AG20443 (cell line): ENCODE results near the gene FBXL16.

ENCODE experiments used
- DNase-seq: peaks from one replicate; pipeline ENCODE4 v3.0.0; 2012; ENCODE audit warnings: low spot score, mixed read lengths

FBXL16 gene

DNA sequence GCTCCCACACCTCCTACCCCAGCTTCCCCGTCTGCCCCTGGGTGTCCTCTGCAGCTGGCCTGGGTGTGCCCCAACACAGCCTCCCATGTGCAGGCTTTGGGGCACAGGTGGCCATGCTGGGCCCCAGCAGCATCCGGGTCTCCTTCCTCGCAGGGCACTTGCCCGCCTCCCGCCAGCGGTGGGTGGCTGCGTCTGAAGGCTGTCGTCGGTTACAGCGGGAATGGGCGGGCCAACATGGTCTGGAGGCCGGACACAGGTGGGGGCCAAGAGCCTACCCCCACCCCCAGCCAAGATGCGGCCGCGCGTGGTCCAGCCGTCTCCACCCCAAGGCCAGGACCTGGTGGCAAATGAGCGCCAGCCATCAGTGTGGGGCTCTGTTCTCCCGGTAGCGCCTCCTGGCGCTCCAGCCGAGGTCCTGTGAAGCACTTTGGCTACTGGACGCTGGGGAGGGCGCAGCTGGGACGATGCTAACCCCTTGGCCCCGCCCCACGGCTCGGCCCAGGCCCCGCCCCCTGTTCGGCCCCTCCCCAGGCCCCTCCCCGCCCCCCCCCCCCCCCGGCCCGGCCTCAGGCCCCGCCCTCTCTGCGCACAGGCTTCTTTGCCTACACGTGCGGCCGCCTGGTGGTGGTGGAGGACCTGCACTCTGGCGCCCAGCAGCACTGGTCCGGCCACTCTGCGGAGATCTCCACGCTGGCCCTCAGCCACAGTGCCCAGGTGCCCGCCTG, 45.0 kb downstream of the FBXL16 start:
- DNase-seq: peak; percentile 98

DNA sequence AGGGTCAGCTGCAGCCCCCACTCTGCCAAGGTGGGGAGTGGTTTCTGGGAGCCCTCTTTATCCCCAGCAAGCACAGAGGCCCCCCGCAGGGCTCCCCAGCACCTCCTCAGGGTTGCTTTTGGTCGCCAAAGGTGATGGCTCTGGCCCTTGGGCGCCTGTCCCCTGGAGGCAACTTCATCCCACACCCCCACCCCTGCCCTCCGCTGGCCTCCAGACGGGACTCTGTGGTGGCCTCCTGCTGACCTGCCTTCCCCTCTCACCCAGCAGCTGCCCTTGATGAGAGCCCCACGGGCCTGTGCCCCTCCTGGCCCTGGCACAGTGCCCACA, 45.5 kb downstream of the FBXL16 start:
- no peak for DNase-seq

DNA sequence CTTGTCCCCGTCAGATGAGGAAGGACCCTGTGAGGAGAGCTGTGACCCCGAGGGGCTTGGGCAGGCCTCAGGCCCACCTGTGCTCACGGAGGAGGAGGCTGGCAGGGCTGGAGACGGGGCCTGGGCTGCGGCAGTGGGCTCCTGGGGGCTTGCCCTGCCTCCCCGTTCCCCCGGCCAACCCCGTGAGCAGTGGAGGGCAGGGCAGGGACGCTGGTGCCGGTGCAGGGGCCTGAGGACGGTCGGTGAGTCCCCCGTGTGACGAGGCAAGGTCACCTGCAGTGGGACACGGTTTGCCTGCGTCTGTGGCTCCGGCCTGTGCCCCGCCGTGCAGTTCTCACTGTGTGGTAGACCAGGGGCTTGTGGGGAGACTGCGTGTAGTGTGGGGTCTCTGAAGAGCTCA, 46.0 kb downstream of the FBXL16 start:
- DNase-seq: no peak

DNA sequence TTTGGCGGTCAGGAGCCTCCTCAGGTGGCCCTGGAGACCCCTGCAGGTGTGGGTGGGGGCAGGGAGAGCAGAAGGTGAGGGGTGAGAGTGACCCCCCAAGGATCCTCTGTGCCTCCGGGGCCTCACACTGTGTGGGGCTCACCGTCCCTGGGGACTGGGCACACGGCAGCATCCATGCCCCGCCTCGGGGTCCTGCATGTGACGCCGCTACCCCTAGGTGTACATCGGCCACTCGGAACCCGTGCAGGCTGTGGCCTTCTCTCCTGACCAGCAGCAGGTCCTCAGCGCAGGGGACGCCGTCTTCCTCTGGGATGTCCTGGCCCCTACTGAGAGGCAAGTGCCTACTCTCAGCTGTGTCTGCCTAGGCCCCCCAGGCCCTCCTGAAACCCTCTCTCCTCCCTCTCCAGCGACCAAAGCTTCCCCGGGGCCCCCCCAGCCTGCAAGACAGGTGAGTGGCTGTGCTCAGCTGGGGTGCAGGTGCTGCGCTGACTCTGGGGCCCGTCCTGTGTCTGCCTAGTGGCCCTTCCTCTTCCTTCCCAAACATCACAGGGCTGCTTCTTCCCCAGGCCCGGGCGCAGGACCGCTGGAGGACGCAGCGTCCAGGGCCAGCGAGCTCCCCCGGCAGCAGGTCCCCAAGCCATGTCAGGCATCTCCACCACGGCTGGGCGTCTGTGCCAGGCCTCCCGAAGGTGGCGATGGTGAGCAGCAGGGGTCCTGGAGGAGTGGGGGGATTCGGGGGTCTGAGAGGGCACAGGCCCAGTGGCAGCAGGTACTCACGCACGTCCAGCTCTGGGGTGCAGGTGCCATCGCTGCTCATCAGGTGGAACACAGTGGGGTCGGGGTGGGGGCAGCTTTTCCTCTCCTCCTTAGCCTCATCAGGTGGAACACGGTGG, 46.7 kb downstream of the FBXL16 start:
- no peak for DNase-seq

DNA sequence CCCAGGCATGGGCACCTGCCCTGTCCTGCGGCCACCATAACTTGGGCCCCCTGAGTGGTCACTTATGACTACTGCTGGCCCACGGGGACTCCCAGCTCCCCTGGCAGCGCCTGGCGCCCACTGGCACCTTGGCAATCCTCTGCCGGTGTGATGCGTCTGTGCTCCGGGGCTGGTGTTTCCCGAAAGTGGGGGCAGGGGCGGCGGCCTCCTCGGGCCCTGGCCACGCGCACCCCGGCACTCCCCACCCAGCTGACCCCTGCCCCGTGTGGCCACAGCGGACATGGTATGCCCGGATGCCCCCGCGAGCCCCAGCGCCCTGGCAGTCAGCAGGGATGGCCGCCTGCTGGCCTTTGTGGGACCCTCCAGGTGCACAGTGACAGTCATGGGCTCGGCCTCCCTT, 48.1 kb downstream of the FBXL16 start:
- DNase-seq: no peak

DNA sequence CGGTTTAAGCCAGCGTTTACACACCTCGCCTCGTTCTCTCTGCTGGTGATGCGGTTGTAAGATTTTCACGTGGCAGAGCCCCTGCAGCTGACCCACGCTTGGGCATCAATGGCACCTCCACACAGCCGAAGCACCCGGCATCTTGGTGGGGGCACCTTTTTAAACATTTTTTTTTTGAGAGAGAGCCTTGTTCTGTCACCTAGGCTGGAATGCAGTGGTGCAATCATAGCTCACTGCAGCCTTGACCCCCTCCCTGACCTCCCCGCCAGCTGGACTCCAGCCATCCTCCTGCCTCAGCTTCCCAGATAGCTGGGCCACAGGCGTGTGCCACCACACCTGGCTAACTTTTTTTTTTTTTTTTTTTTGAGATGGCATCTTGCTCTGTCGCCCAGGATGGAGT, 51.6 kb downstream of the FBXL16 start:
- DNase-seq: no peak

DNA sequence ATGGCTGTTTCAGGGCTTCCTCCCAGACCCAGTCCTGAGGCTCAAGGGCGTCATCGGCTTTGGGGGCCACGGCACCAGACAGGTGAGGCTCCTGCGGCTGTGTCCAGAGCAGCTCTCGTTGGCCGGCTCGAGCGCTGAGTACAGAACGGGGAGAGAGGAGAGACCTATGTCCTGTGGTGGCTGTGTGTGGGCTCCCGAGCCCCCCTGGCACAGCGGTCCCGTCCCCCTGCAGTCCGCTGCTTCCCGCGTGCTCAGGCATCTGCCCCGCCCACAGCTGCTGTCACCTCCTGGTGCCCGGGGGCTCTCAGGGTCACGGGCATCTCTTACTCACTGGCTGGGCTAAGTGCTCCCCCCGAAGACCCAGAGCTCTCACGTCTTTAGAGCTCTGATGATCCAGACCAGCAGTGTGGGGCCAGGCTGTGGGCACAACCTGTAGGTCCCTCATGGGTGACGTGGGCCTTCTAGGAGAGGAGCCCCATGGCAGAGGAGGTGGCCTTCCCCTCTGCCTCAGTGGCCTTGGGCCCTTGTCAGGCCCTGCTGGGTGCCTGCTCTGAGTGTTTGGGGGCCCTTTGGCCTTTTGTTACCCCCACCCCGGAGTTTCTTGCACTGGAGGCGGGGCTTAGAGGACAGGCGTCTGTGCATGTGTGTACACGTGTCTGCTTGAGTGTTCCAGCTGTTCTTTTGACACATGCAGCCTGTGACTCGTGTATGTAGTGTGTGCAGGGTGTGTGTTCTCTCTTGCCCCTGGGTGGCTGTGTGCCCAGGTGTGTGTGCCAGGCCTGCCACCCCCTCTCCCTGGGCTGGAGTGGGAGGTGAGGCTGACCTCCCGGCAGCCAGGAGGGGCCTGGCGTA, 52.9 kb downstream of the FBXL16 start:
- no peak for DNase-seq

DNA sequence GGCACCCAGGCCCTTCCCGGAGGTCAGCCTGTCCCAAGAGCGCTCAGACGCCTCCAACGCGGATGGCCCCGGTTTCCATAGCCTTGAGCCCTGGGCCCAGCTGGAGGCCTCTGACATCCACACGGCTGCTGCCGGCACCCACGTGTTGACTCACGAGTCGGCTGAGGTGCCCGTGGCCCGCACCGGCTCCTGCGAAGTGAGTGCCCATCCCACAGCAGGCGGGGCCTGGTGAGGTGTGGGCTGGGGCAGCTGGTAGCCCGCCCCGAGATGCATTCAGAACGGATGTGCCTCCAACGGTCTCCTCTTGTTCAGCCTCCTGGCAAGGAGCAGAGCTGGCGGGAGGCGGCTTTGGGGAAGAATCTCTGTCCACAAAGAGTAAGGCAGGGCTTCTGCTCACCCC, 53.8 kb downstream of the FBXL16 start:
- DNase-seq: no peak

DNA sequence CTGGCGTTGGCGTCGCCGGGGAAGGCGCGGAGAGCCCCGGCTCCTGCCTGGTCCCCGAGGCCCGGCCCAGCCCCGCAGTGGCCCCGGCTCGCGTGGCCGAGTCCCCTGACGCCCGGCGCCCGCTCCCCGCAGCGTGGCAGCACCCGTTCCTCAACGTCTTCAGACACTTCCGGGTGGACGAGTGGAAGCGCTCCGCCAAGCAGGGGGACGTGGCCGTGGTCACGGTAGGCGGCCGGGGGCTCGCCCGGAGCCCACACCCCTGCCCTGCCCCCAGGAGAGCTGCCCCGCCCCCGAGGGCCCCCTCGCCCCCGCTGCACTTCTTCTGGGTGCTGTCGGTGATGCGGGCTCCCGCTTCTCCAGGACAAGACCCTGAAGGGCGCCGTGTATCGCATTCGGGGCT, 56.0 kb downstream of the FBXL16 start:
- DNase-seq: peak; percentile 28

DNA sequence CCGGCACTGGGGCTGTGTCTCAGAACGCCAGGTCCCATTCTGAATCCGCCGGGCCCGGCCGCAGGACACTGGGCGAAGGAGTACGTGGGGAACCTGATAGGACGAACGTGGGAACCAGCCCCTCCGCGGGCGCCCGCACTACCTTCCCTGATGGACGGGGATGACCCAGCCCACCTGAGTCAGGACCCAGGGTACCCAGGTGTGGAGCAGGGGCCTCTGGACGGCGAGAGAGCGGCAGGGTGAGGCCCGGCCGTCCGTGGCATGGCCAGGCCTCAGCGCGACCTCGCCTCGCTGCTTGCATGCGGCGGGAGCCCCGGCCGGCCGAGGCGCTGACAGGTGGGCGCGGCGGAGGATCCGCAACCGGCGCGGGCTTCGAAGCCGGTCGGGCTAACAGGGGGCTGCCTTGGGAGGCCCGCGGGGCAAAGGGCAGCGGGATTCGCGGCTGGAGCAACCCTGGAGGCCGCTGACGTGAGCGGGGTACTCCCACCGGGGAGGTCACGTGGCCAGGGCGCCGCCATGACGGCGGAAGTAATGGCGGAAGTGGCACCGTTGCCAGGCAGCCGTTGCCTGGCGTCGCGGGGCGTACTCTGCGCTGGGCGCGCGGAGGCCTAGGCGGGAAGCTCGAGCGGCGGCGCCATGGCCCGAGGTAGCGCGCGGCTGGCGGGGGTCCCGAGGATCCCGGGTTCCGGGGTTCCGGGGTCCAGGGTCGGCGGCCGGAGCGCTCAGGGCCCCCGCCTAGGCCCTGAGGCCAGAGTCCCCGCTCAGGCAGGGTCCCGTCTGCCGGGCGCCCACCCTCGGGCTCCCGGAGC, 56.6 kb downstream of the FBXL16 start, which contains the start of gene WDR90:
TSS of gene WDR90 (plus strand) at position 585 of the 809 bp plus-strand sequence. CDS start at position 637, 52 bp downstream.
- peak; percentile 97 for DNase-seq

DNA sequence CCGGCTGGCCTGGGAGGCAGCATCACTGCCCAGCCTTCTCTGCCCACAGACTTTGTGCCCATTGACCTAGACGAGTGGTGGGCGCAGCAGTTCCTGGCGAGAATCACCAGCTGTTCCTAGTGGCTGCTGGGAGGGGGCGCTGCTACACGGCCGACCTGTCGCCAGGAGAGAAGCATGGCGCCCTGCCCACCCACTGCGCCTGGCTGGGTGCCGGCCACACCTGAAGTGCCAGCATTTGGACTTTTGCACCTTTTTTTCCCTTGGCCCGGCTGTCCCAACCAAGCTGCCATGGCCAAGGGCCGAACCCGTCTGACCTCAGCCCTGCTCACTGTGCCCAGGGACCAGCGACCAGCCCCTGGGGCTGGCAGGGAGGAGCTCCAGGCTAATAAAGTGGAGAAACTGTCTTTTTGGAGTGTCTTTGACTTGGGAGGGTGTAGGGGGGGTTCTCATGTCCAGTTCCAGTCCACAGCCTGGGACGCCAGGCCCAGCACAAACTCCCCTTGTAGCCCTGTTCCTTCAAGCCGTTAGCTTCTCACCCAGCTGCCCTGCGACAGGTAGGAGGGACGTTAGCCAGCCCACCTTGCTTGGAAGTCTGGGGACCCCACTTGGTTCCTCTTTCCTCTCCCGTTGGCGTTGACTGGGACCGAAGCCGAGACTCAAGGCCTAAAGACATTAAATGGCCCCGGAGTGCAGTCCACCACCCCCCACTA, 57.4 kb downstream of the FBXL16 start:
- peak; percentile 34 for DNase-seq

DNA sequence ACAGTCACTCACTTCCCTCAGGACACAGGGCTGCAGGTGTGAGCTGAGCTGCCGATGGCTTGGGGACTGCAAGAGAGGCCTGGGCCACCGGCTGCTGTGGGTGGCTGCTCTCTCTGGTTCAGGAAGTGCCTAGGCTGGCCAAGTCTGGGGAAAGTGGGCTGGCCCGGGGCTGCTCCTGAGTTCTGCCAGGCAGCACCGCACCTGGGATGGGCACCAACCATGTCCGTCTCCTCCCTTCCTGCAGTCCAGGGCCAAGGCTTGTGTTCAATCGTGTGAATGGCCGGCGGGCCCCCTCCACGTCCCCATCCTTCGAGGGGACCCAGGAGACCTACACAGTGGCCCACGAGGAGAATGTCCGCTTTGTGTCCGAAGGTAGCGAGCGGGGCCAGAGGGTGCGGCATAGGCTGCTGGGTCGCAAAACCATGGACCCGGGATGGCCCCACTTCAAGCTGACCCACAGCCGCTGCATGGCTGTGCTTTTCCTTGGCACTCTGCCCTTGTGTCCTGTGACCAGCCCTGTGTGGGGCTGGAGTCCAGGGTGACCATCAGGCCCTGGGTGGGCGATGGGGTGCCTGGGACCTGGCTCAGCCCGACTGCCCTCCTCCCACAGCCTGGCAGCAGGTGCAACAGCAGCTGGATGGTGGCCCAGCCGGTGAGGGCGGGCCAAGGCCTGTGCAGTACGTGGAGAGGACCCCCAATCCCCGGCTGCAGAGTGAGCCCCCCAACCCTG, 58.3 kb downstream of the FBXL16 start:
- no peak for DNase-seq

DNA sequence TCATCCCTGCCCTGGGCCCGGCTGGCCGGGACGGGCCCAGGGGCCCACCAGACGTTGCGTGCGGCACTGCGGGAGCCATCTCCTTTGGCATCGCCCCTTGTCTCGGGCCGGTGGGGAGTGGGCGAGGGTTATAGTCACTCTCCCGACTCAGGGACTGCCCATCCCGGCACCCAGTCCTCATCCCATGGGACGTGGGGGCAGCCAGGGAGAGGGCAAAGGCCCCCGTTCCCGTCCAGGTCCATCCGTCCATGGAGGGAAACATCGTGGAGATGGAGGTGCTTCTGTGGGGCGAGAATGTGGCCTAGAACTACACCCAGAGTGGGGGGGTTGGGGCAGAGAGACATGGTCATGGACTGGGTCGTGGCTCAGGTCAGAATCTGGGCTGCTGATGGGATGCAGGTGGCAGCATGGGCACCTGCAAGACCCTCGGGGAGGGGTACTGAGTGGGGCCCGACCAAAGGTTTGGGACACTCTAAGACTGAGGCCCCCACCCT, 58.9 kb downstream of the FBXL16 start:
- no peak for DNase-seq

DNA sequence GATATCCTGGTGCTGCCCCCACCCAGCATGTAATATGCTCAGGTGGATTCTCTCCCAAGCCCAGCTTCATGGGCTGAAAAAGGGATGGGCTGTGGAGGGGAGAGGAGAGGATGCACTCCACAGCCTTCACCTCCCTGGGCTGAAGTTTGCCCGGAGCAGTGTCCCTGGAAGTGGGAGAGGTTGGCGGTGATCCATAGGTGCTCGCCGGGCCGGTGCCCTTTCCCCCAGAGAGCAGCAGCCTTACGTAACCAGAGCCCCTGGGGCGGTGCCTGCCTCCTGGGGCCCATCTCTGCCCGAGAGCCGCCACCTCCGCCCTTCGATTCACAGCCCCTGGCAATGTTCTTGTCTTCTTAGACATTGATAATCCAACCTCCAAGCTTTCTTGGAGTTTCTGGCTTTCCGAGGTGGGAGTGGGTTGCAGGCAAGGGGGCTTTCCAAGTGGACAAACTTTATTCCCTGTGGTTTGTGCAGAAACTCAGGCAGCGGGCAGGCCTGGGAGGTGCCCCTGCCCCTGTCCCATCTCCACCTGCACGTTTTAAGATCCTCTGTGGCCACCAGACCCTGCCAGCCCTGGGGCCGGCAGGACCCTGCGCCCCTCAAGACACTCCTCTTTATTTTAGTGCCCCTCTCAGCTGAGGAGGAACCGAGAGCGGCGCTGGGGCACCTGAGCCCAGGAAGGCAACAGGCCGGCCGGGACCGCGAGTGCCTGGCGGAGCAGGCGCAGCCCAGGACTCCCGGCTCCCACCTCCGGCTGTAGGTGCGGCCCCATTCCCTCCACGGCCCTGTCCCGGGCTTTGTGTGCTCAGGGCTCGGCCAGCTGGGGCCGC, 59.5 kb downstream of the FBXL16 start:
- DNase-seq: no peak

DNA sequence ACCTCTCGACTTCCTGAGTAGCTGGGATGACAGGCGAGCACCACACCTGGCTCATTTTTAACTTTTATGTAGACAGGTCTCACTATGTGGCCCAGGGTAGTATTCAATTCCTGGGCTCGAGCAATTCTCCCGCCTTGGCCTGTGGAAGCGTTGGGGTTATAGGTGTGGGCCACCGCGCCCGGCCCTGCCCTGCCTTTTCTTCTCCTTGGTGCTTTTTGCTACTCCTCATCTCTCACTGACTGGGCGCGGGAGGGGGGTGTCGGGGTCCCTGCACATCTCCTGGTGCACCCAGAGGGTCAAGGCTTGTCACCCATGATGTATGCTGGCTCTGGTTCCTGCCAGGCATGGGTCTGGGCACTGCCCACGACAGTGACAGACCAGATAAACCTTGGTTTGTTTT, 61.0 kb downstream of the FBXL16 start:
- no peak for DNase-seq

DNA sequence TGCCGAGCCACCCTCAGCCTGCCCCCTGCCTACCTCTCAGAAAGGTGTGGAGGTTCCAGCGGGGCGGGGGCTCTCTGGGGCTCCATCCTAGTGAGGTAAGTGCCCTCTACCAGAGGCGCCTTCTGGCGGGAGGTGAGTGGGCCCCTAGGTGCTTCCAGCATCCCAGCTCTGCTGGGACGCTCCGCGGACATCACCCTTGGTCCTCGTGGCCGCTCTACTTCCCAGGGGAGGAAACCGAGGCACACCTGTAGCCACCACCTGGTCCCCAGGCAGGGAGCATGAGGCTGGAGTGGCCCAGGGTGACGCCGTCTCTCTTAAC, 62.6 kb downstream of the FBXL16 start:
- no peak for DNase-seq
